GM12878 (cell line): ENCODE data around the gene MEG3. TPM values are rescaled to one million over a fixed set of nuclear protein-coding genes. Genes with fewer than 3 reads are reported as not detected.

Experiments
- ATAC-seq: fragments of 200-7000 bp; cut with Tn5 transposase; 3 replicates; pipeline ENCODE4 v1.9.1; 2020; ENCODE audit warnings: mild to moderate bottlenecking, moderate library complexity
- BruUV-seq: library from RNA; stranded (reverse); fragments of 400-500 nt; replicated peaks from 2 replicates; lab custom pipeline; 2021; lab: Mats Ljungman, UMichigan
- CTCF ChIA-PET: fragments of 300-600 bp; sonication (Branson Sonifier 250); formaldehyde crosslinking; extraction: SDS; loops from one replicate; lab custom pipeline; 2021; ENCODE audit warnings: inconsistent platforms; lab: Yijun Ruan, JAX
- POLR2A ChIA-PET: fragments of 350-600 bp; formaldehyde crosslinking; extraction: SDS; loops from one replicate; lab custom pipeline; 2021; ENCODE audit warnings: inconsistent platforms; lab: Charles Lee
- RAD21 ChIA-PET: fragments of 300-600 bp; sonication (Branson Sonifier 250); formaldehyde crosslinking; loops from one replicate; lab custom pipeline; 2023; ENCODE audit warnings: antibody characterized with exemption; ENCODE audit not compliant: unreplicated experiment; lab: Charles Lee
- SMC1A ChIA-PET: fragments of 300-600 bp; sonication (Branson Sonifier 250); formaldehyde crosslinking; loops from one replicate; lab custom pipeline; 2023; ENCODE audit not compliant: unreplicated experiment, uncharacterized antibody; lab: Charles Lee
- DNase-seq: peaks from one replicate; pipeline ENCODE4 v3.0.0-alpha.2; 2011; ENCODE audit warnings: low read depth, low spot score
- FAIRE-seq: peaks from 3 replicates; lab custom pipeline; 2011; peaks lifted over from hg19 to GRCh38; lab: Jason Lieb, UNC
- H2AFZ ChIP-seq: 2 replicates; pipeline ENCODE4 v1.6.0; 2011; ENCODE audit warnings: low read depth, low read length, control low read depth; ENCODE audit not compliant: control insufficient read depth
- H3K27ac ChIP-seq: 2 replicates; pipeline ENCODE4 v1.5.1; 2011; ENCODE audit warnings: control low read depth; ENCODE audit not compliant: control insufficient read depth, insufficient read depth
- H3K27me3 ChIP-seq, 2 experiments: replicated peaks in 1 of 2; 2 replicates each; pipeline versions ENCODE4 v1.6.0 to v1.6.1; 2011; ENCODE audit warnings: low read length in 1 of 2; ENCODE audit not compliant: control insufficient read depth in 2 of 2, insufficient read depth in 2 of 2
- H3K36me3 ChIP-seq, 2 experiments: 2 replicates each; pipeline ENCODE4 v1.5.1; 2011; ENCODE audit warnings: low read length in 1 of 2; ENCODE audit not compliant: control insufficient read depth in 2 of 2, insufficient read depth in 2 of 2
- H3K4me1 ChIP-seq: 2 replicates; pipeline ENCODE4 v1.6.1; 2011; ENCODE audit warnings: mild to moderate bottlenecking, low read length, moderate library complexity, mixed read lengths; ENCODE audit not compliant: control insufficient read depth, insufficient read depth
- H3K4me2 ChIP-seq: 2 replicates; pipeline ENCODE4 v1.6.0; 2011; ENCODE audit warnings: control low read depth; ENCODE audit not compliant: control insufficient read depth, insufficient read depth
- H3K4me3 ChIP-seq: fragments of 200-600 bp; sonication (generic); 2 replicates; pipeline ENCODE4 v1.5.1; 2016
- H3K79me2 ChIP-seq: 2 replicates; pipeline ENCODE4 v1.6.0; 2011; ENCODE audit warnings: low read length; ENCODE audit not compliant: control insufficient read depth, insufficient read depth
- H3K9ac ChIP-seq: 2 replicates; pipeline ENCODE4 v1.8.0; 2011; ENCODE audit warnings: low read length, control low read depth, mixed read lengths; ENCODE audit not compliant: control insufficient read depth, insufficient read depth
- H3K9me3 ChIP-seq: replicated peaks from 3 replicates; pipeline ENCODE4 v1.5.1; 2011; ENCODE audit warnings: mild to moderate bottlenecking, low read length; ENCODE audit not compliant: control insufficient read depth, insufficient read depth
- H4K20me1 ChIP-seq: 2 replicates; pipeline ENCODE4 v1.6.0; 2011; ENCODE audit not compliant: control insufficient read depth, insufficient read depth
- BACH1 ChIP-seq: fragments of 450-650 bp; IDR thresholded peaks from 2 replicates; pipeline ENCODE4 v1.6.1; 2017; ENCODE audit warnings: mild to moderate bottlenecking, borderline replicate concordance
- BMI1 ChIP-seq: fragments of 450-650 bp; IDR thresholded peaks from 2 replicates; pipeline ENCODE4 v1.6.1; 2016; ENCODE audit warnings: mild to moderate bottlenecking, moderate library complexity, borderline replicate concordance
- CBFB ChIP-seq: IDR thresholded peaks from 2 replicates; pipeline ENCODE4 v1.6.1; 2016; ENCODE audit warnings: antibody characterized with exemption, low read depth
- CBX3 ChIP-seq: fragments of 200-600 bp; sonication (generic); IDR thresholded peaks from 2 replicates; pipeline ENCODE4 v1.6.1; 2016; ENCODE audit warnings: low read depth, borderline replicate concordance
- E4F1 ChIP-seq: fragments of 450-650 bp; IDR thresholded peaks from 2 replicates; pipeline ENCODE4 v1.6.1; 2018; ENCODE audit warnings: borderline replicate concordance, mild to moderate bottlenecking; ENCODE audit not compliant: partially characterized antibody
- IRF4 ChIP-seq: IDR thresholded peaks from 2 replicates; pipeline ENCODE4 v1.6.1; 2011; ENCODE audit warnings: low read depth, low read length
- MEF2B ChIP-seq: fragments of 450-650 bp; IDR thresholded peaks from 2 replicates; pipeline ENCODE4 v1.6.1; 2018; ENCODE audit warnings: mild to moderate bottlenecking, moderate library complexity; ENCODE audit not compliant: partially characterized antibody, poor library complexity, severe bottlenecking
- NBN ChIP-seq: fragments of 450-650 bp; IDR thresholded peaks from 2 replicates; pipeline ENCODE4 v1.6.1; 2016
- PKNOX1 ChIP-seq: fragments of 450-650 bp; IDR thresholded peaks from 2 replicates; pipeline ENCODE4 v1.6.1; 2016; ENCODE audit warnings: mild to moderate bottlenecking
- REST ChIP-seq: IDR thresholded peaks from 2 replicates; pipeline ENCODE4 v1.6.1; 2012; ENCODE audit warnings: mild to moderate bottlenecking, low read depth, low read length
- SRF ChIP-seq, 2 experiments: IDR thresholded peaks; 2 replicates each; pipeline ENCODE4 v1.6.1; 2011; ENCODE audit warnings: low read depth in 2 of 2, low read length in 2 of 2, mild to moderate bottlenecking in 1 of 2, moderate library complexity in 1 of 2
- STAT1 ChIP-seq: fragments of 450-650 bp; conservative IDR thresholded peaks from 2 replicates; pipeline ENCODE4 v1.6.1; 2014; ENCODE audit warnings: antibody characterized with exemption, mild to moderate bottlenecking
- YBX1 ChIP-seq: fragments of 450-650 bp; IDR thresholded peaks from 2 replicates; pipeline ENCODE4 v1.6.1; 2016; ENCODE audit warnings: antibody characterized with exemption
- ZBED1 ChIP-seq: IDR thresholded peaks from 2 replicates; pipeline ENCODE4 v1.6.1; 2016; ENCODE audit warnings: borderline replicate concordance
- ZBTB4 ChIP-seq: fragments of 450-650 bp; formaldehyde crosslinking; IDR thresholded peaks from 2 replicates; pipeline ENCODE4 v1.4.0; 2022; ENCODE audit warnings: mild to moderate bottlenecking, moderate library complexity
- ZNF217 ChIP-seq: fragments of 450-650 bp; IDR thresholded peaks from 2 replicates; pipeline ENCODE4 v1.6.1; 2017; ENCODE audit warnings: antibody characterized with exemption, mild to moderate bottlenecking
- WGBS: methylation state at CpG from one replicate; pipeline ENCODE4 v1.1.6; 2016; ENCODE audit warnings: low lambda C conversion rate; ENCODE audit not compliant: insufficient replicate concordance, insufficient coverage; ENCODE audit errors: missing lambda C conversion rate; 5-methylcytosine and 5-hydroxymethylcytosine counted together
- in situ Hi-C: fragments of 300-500 bp; cut with MboI; formaldehyde crosslinking; loops from 9 replicates; pipeline ENCODE4 v1.14.3; 2018; ENCODE audit warnings: mixed read lengths
- intact Hi-C: fragments of 100-400 bp; cut with micrococcal nuclease; formaldehyde crosslinking; loops from one replicate; pipeline ENCODE4 v1.14.2; 2022; ENCODE audit not compliant: unreplicated experiment
- polyA plus RNA-seq, 11 experiments: library from polyadenylated mRNA; depleted of rRNA in 4 of 11; unstranded in 6 of 11; stranded (reverse) in 5 of 11; fragments of >200 nt; fragmentation: Nextera tagmentation in 4 of 11; fragmentation: Illumina TruSeq in 1 of 11; extraction: Ambion mirVana in 4 of 11; extraction: Trizol in 1 of 11; gene quantifications; 1 replicate in 1 of 11; 2 replicates in 10 of 11; pipeline versions ENCODE4 v1.2.1 to v1.2.3, GENCODE V29; 2011 to 2016; ENCODE audit warnings: inconsistent platforms in 2 of 11, missing spikeins in 2 of 11, low read depth in 1 of 11
- total RNA-seq, 4 experiments: library from RNA; depleted of rRNA in 3 of 4; stranded (reverse); fragments of >200 nt in 3 of 4; fragmentation: Illumina TruSeq in 1 of 4; extraction: Trizol in 1 of 4; gene quantifications; 2 replicates each; pipeline versions ENCODE4 v1.2.1 to v1.2.3, GENCODE V29; 2013 to 2021

MEG3 gene
- total and polyA plus RNA-seq, 10 of the 15 experiments (the other 5 are each of a cell fraction or from before 2014, with no cell fraction given), result 0.03 to 2.9 (median 0.95) TPM; not detected in 7

GRCh38 chr14:100820957-100821356 lies 5.0 kb upstream of the MEG3 start:
- ChIA-PET POLR2A (no interaction called here), SMC1A (no interaction called here), CTCF (interaction anchor here (0.9 kb wide), 1 partner anchor 31 kb away, joined by 3 read pairs; no protein-coding TSS in a partner anchor), RAD21 (no interaction called here)
- no peak for ATAC-seq
- H2AFZ ChIP-seq, result no peak overlapping the region
- H3K9me3 ChIP-seq, result no peaks in the 10 kb centered on the region
- no peak overlapping the region for H3K4me2 ChIP-seq
- H3K4me1 ChIP-seq, result no peaks in the 10 kb centered on the region
- no peak for FAIRE-seq
- H3K36me3 ChIP-seq, result no peaks in the 10 kb centered on the region
- no peak overlapping the region for H3K9ac ChIP-seq
- no peaks in the 10 kb centered on the region for H3K27me3 ChIP-seq
- H4K20me1 ChIP-seq, result no peaks in the 10 kb centered on the region
- H3K79me2 ChIP-seq, result no peaks in the 10 kb centered on the region
- in situ Hi-C loops, result no loop called here
- no peak overlapping the region for H3K4me3 ChIP-seq
- WGBS, result 29% methylated on average over 4 of the region's 4 CpGs
- no peak overlapping the region for H3K27ac ChIP-seq
- no peak for DNase-seq
- intact Hi-C loops, result no loop called here
- BruUV-seq, result no TSS peak
- TF ChIP-seq NBN, result no peak
- TF ChIP-seq SRF (IDR thresholded peaks at IDR 0.05; ENCODE audit: low read depth in 2 of 2, low read length in 2 of 2), result no peak
- TF ChIP-seq REST, result no peak
- no peak for TF ChIP-seq STAT1
- TF ChIP-seq YBX1, result no peak
- no peak for TF ChIP-seq E4F1
- no peak for TF ChIP-seq ZBED1
- no peak for TF ChIP-seq PKNOX1
- TF ChIP-seq BACH1, result no peak
- TF ChIP-seq BMI1, result no peak
- no peak for TF ChIP-seq CBFB
- TF ChIP-seq ZBTB4 (CRISPR knock-in tag), result no peak
- TF ChIP-seq CBX3, result no peak
- TF ChIP-seq IRF4, result no peak
- no peak for TF ChIP-seq ZNF217
- TF ChIP-seq MEF2B, result no peak
